K562 (cell line): ENCODE results near the gene VRK1. TPM values are rescaled to one million over a fixed set of nuclear protein-coding genes. Genes with fewer than 3 reads are reported as not detected.

Experiments used
- BRD9 ChIP-seq: fragments of 450-650 bp; IDR thresholded peaks from 2 replicates; pipeline ENCODE4 v1.6.1; 2018; ENCODE audit warnings: low read depth; ENCODE audit not compliant: partially characterized antibody
- CEBPG ChIP-seq, 3 experiments: fragments of 200-800 bp in 1 of 3; sonication (Bioruptor generic) in 1 of 3; sonication (generic) in 1 of 3; formaldehyde crosslinking in 1 of 3; IDR thresholded peaks in 2 of 3; conservative IDR thresholded peaks in 1 of 3; 2 replicates each; pipeline versions ENCODE4 v1.6.1 to v1.8.0; 2016 to 2022; ENCODE audit warnings: missing compliant biosample characterization in 2 of 3, missing genetic modification characterization in 2 of 3, mild to moderate bottlenecking in 1 of 3, missing genetic modification reagents in 1 of 3
- HDAC1 ChIP-seq, 2 experiments: fragments of 450-650 bp; IDR thresholded peaks; 2 replicates each; pipeline ENCODE4 v1.6.1; 2016 to 2017; ENCODE audit warnings: inconsistent platforms in 1 of 2, mild to moderate bottlenecking in 1 of 2, moderate library complexity in 1 of 2
- LARP7 ChIP-seq: fragments of 450-650 bp; IDR thresholded peaks from 2 replicates; pipeline ENCODE4 v1.6.1; 2016
- LEF1 ChIP-seq: fragments of 450-650 bp; IDR thresholded peaks from 2 replicates; pipeline ENCODE4 v1.6.1; 2016; ENCODE audit warnings: mild to moderate bottlenecking
- MYNN ChIP-seq, 2 experiments: sonication (generic); formaldehyde crosslinking in 1 of 2; IDR thresholded peaks; 2 replicates each; pipeline versions ENCODE4 v1.5.0 to v1.6.1; 2016 to 2020; ENCODE audit warnings: antibody characterized with exemption in 1 of 2, missing genetic modification reagents in 1 of 2
- NFYB ChIP-seq: IDR thresholded peaks from 2 replicates; pipeline ENCODE4 v1.6.1; 2011; ENCODE audit warnings: mild to moderate bottlenecking, moderate library complexity; ENCODE audit not compliant: insufficient read length; ENCODE audit errors: extremely low read depth
- RBM14 ChIP-seq: fragments of 200-400 bp; formaldehyde crosslinking; IDR thresholded peaks from 2 replicates; pipeline ENCODE4 v1.6.1; 2018; ENCODE audit warnings: low read depth, mild to moderate bottlenecking, low read length, moderate library complexity, borderline replicate concordance; ENCODE audit not compliant: insufficient read depth
- SMARCB1 ChIP-seq: IDR thresholded peaks from 2 replicates; pipeline ENCODE4 v1.6.1; 2011; ENCODE audit warnings: improper control_type of control experiment, low read depth; ENCODE audit not compliant: insufficient read length
- TAF1 ChIP-seq: IDR thresholded peaks from 2 replicates; pipeline ENCODE4 v1.6.1; 2011; ENCODE audit warnings: mild to moderate bottlenecking, low read length, moderate library complexity; ENCODE audit not compliant: insufficient read depth, control insufficient read depth, severe bottlenecking; ENCODE audit errors: extremely low read depth
- TCF7L2 ChIP-seq: fragments of 150-350 bp; IDR thresholded peaks from 2 replicates; pipeline ENCODE4 v1.6.1; 2016; ENCODE audit warnings: low read depth, mild to moderate bottlenecking, low read length, moderate library complexity
- XRCC5 ChIP-seq: fragments of 200-400 bp; formaldehyde crosslinking; IDR thresholded peaks from 2 replicates; pipeline ENCODE4 v1.6.1; 2017; ENCODE audit warnings: low read depth, mild to moderate bottlenecking, low read length
- ZZZ3 ChIP-seq: fragments of 450-650 bp; IDR thresholded peaks from 2 replicates; pipeline ENCODE4 v1.6.1; 2016; ENCODE audit warnings: antibody characterized with exemption, mild to moderate bottlenecking, moderate library complexity
- polyA plus RNA-seq, 8 experiments: library from polyadenylated mRNA; depleted of rRNA in 4 of 8; stranded (reverse) in 5 of 8; unstranded in 3 of 8; fragments of >200 nt; fragmentation: Nextera tagmentation in 2 of 8; fragmentation: Illumina TruSeq in 1 of 8; extraction: Ambion mirVana in 2 of 8; extraction: Trizol in 1 of 8; gene quantifications; 2 replicates each; pipeline versions ENCODE4 v1.2.1 to v1.2.3, GENCODE V29; 2011 to 2014; ENCODE audit warnings: inconsistent platforms in 1 of 8, missing spikeins in 1 of 8
- total RNA-seq, 7 experiments: library from RNA; depleted of rRNA in 6 of 7; stranded (reverse); fragments of >200 nt in 6 of 7; fragmentation: Illumina TruSeq in 2 of 7; extraction: Trizol in 2 of 7; gene quantifications; 2 replicates each; pipeline versions ENCODE4 v1.2.1 to v1.2.3, GENCODE V29; 2011 to 2021; ENCODE audit warnings: low replicate concordance in 1 of 7
- TF ChIP-seq, protein P1 (sequence below): fragments of 250-450 bp; sonication (Bioruptor Pico); IDR thresholded peaks from 2 replicates; pipeline ENCODE4 v1.8.0; 2021; ENCODE audit warnings: mild to moderate bottlenecking, moderate library complexity
- TF ChIP-seq, protein P2 (sequence below): fragments of 250-450 bp; sonication (Bioruptor Pico); IDR thresholded peaks from 2 replicates; pipeline ENCODE4 v1.8.0; 2022; ENCODE audit warnings: inconsistent platforms, mild to moderate bottlenecking, moderate library complexity, borderline replicate concordance
- TF ChIP-seq, protein P3 (sequence below), 2 experiments: fragments of 450-650 bp in 1 of 2; sonication (generic) in 1 of 2; formaldehyde crosslinking in 1 of 2; IDR thresholded peaks; 2 replicates each; pipeline versions ENCODE4 v1.7.1 to v1.9.0; 2016 to 2022; ENCODE audit warnings: inconsistent platforms in 1 of 2, mild to moderate bottlenecking in 1 of 2, missing genetic modification reagents in 1 of 2

The VRK1 gene
- total and polyA plus RNA-seq, 9 of the 15 experiments (the other 6 are each of a cell fraction or from before 2014, with no cell fraction given) = 83.6 to 177 (median 116) TPM

DNA sequence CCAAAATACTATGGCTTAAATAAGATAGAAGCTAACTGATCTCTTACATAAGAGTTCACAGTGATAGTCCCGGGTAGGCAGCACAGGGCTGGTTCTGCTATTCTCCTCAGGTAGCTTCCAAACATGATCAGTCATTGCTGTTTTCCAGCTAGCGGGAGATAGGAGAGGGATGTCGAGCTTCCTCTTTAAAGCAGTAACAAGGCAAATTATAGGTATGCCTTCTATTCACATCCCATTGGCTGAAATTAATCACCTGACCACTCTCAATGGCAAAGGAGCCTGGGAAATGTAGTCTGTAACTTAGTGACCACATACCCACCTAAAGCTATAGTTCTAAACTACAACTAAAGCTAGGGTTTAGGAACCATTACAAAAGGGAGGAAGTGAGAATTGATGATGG is 34.5 kb upstream of the VRK1 start (continued):
- TF ChIP-seq, protein P1, sequence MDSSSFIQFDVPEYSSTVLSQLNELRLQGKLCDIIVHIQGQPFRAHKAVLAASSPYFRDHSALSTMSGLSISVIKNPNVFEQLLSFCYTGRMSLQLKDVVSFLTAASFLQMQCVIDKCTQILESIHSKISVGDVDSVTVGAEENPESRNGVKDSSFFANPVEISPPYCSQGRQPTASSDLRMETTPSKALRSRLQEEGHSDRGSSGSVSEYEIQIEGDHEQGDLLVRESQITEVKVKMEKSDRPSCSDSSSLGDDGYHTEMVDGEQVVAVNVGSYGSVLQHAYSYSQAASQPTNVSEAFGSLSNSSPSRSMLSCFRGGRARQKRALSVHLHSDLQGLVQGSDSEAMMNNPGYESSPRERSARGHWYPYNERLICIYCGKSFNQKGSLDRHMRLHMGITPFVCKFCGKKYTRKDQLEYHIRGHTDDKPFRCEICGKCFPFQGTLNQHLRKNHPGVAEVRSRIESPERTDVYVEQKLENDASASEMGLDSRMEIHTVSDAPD (CRISPR knock-in tag) = no peak
- TF ChIP-seq SMARCB1 (no peak), ZZZ3 (no peak), MYNN (IDR thresholded peaks at IDR 0.05) (no peak), MYNN (CRISPR knock-in tag; IDR thresholded peaks at IDR 0.05) (no peak), NFYB (peak; percentile 73), TAF1 (no peak), HDAC1 (IDR thresholded peaks at IDR 0.05) (no peak), XRCC5 (no peak), LEF1 (no peak), CEBPG (CRISPR knock-in tag; IDR thresholded peaks at IDR 0.05) (no peak), CEBPG (tag; conservative IDR thresholded peaks at IDR 0.05 in 1 of 2, IDR thresholded peaks at IDR 0.05 in 1 of 2) (no peak), TCF7L2 (no peak), BRD9 (no peak), RBM14 (no peak), LARP7 (no peak)
- TF ChIP-seq, protein P2, sequence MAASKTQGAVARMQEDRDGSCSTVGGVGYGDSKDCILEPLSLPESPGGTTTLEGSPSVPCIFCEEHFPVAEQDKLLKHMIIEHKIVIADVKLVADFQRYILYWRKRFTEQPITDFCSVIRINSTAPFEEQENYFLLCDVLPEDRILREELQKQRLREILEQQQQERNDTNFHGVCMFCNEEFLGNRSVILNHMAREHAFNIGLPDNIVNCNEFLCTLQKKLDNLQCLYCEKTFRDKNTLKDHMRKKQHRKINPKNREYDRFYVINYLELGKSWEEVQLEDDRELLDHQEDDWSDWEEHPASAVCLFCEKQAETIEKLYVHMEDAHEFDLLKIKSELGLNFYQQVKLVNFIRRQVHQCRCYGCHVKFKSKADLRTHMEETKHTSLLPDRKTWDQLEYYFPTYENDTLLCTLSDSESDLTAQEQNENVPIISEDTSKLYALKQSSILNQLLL (CRISPR knock-in tag) = no peak
- TF ChIP-seq, protein P3, sequence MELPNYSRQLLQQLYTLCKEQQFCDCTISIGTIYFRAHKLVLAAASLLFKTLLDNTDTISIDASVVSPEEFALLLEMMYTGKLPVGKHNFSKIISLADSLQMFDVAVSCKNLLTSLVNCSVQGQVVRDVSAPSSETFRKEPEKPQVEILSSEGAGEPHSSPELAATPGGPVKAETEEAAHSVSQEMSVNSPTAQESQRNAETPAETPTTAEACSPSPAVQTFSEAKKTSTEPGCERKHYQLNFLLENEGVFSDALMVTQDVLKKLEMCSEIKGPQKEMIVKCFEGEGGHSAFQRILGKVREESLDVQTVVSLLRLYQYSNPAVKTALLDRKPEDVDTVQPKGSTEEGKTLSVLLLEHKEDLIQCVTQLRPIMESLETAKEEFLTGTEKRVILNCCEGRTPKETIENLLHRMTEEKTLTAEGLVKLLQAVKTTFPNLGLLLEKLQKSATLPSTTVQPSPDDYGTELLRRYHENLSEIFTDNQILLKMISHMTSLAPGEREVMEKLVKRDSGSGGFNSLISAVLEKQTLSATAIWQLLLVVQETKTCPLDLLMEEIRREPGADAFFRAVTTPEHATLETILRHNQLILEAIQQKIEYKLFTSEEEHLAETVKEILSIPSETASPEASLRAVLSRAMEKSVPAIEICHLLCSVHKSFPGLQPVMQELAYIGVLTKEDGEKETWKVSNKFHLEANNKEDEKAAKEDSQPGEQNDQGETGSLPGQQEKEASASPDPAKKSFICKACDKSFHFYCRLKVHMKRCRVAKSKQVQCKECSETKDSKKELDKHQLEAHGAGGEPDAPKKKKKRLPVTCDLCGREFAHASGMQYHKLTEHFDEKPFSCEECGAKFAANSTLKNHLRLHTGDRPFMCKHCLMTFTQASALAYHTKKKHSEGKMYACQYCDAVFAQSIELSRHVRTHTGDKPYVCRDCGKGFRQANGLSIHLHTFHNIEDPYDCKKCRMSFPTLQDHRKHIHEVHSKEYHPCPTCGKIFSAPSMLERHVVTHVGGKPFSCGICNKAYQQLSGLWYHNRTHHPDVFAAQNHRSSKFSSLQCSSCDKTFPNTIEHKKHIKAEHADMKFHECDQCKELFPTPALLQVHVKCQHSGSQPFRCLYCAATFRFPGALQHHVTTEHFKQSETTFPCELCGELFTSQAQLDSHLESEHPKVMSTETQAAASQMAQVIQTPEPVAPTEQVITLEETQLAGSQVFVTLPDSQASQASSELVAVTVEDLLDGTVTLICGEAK (IDR thresholded peaks at IDR 0.05) = no peak
- TF ChIP-seq, protein P3 (CRISPR knock-in tag; IDR thresholded peaks at IDR 0.05) = no peak
